NCI-H1417 treated with DMSO at 0.1 percent for 48 hours (cell line): ENCODE measurements around the gene FSTL4.
"Not testable (repeated sequence)": the region's sequence is repeated elsewhere in the genome, so short reads cannot be mapped to it uniquely, and the experiment has no call there.

Experiments
- DNase-seq: peaks from one replicate; lab custom pipeline; 2025; lab: John Stamatoyannopoulos, UW

The FSTL4 gene

GRCh38 chr5:133456933-133457402, 155.4 kb downstream of the FSTL4 start:
- no peak for DNase-seq

GRCh38 chr5:133455676-133456075, 156.7 kb downstream of the FSTL4 start:
- DNase-seq = no peak

GRCh38 chr5:133454442-133454841, 157.9 kb downstream of the FSTL4 start:
- DNase-seq = no peak

- DNase-seq = no peak
Measured at GRCh38 chr5:133453831-133454230, 158.5 kb downstream of the FSTL4 start.

GRCh38 chr5:133453084-133453780, 159.1 kb downstream of the FSTL4 start:
- DNase-seq = no peak

GRCh38 chr5:133451926-133452325, 160.4 kb downstream of the FSTL4 start:
- DNase-seq = no peak

- no peak for DNase-seq
Measured at GRCh38 chr5:133450286-133450685, 162.1 kb downstream of the FSTL4 start.

- DNase-seq = no peak
Measured at GRCh38 chr5:133449181-133449580, 163.2 kb downstream of the FSTL4 start.

GRCh38 chr5:133446440-133446839, 165.9 kb downstream of the FSTL4 start:
- no peak for DNase-seq

GRCh38 chr5:133445744-133446143, 166.6 kb downstream of the FSTL4 start:
- no peak for DNase-seq

GRCh38 chr5:133445204-133445603, 167.1 kb downstream of the FSTL4 start:
- not testable (repeated sequence) for DNase-seq

GRCh38 chr5:133444711-133445110, 167.6 kb downstream of the FSTL4 start:
- DNase-seq = no peak

GRCh38 chr5:133441166-133441815, 171.1 kb downstream of the FSTL4 start:
- no peak for DNase-seq

- DNase-seq = no peak
Measured at GRCh38 chr5:133440467-133441115, 171.8 kb downstream of the FSTL4 start.

GRCh38 chr5:133439859-133440258, 172.5 kb downstream of the FSTL4 start:
- no peak for DNase-seq

GRCh38 chr5:133438487-133438886, 173.9 kb downstream of the FSTL4 start:
- DNase-seq = no peak

- DNase-seq = no peak
Measured at GRCh38 chr5:133434336-133434735, 178.0 kb downstream of the FSTL4 start.

GRCh38 chr5:133433641-133434040, 178.7 kb downstream of the FSTL4 start:
- no peak for DNase-seq

GRCh38 chr5:133432956-133433532, 179.3 kb downstream of the FSTL4 start:
- no peak for DNase-seq

GRCh38 chr5:133431326-133431865, 180.9 kb downstream of the FSTL4 start:
- no peak for DNase-seq

GRCh38 chr5:133430095-133430494, 182.2 kb downstream of the FSTL4 start:
- no peak for DNase-seq

- no peak for DNase-seq
Measured at GRCh38 chr5:133429046-133429445, 183.3 kb downstream of the FSTL4 start.
